ENCODE data around the gene ADD3. TPM values are rescaled to one million over a fixed set of nuclear protein-coding genes. Genes with fewer than 3 reads are reported as not detected.
"Not testable (repeated sequence)": the region's sequence is repeated elsewhere in the genome, so short reads cannot be mapped to it uniquely, and the experiment has no call there.

ADD3 gene
- total RNA-seq, 1 donor from 2014 or later: 14.2 TPM

- no peak for DNase-seq (ENCODE audit: low spot score)
- ATAC-seq: no peak
These were observed 32.3 kb upstream of the ADD3 start for GRCh38 chr10:109975244-109976190.

GRCh38 chr10:109976681-109977080 is 31.1 kb upstream of the ADD3 start:
- DNase-seq (ENCODE audit: low spot score): no peak

GRCh38 chr10:109977382-109977806 is 30.4 kb upstream of the ADD3 start:
- ATAC-seq: peak; percentile 78
- DNase-seq (ENCODE audit: low spot score): no peak

More at GRCh38 chr10:109976681-109977080, 31.1 kb upstream of the ADD3 start:
- ATAC-seq: no peak

- ATAC-seq: peak; percentile 41
- no peak for DNase-seq (ENCODE audit: low spot score)
These were observed 29.3 kb upstream of the ADD3 start for GRCh38 chr10:109978481-109978880.

- DNase-seq (ENCODE audit: low spot score) (no peak), ATAC-seq (no peak)
These were observed 28.6 kb upstream of the ADD3 start for GRCh38 chr10:109979215-109979614.

- DNase-seq (ENCODE audit: low spot score) (no peak), ATAC-seq (no peak)
These were observed 26.1 kb upstream of the ADD3 start for GRCh38 chr10:109981650-109982049.

GRCh38 chr10:109982123-109982522 is 25.7 kb upstream of the ADD3 start:
- ATAC-seq: peak; percentile 25
- no peak for DNase-seq (ENCODE audit: low spot score)

GRCh38 chr10:109982812-109983211 is 25.0 kb upstream of the ADD3 start:
- no peak for ATAC-seq
- DNase-seq (ENCODE audit: low spot score): no peak

GRCh38 chr10:109984013-109984412 is 23.8 kb upstream of the ADD3 start:
- ATAC-seq: no peak
- DNase-seq (ENCODE audit: low spot score): no peak

- not testable (repeated sequence) for ATAC-seq; DNase-seq (ENCODE audit: low spot score)
These were observed 22.0 kb upstream of the ADD3 start for GRCh38 chr10:109985768-109986167.

- DNase-seq (ENCODE audit: low spot score) (no peak), ATAC-seq (no peak)
These were observed 20.2 kb upstream of the ADD3 start for GRCh38 chr10:109987452-109988211.

GRCh38 chr10:109988212-109988596 is 19.6 kb upstream of the ADD3 start:
- DNase-seq (ENCODE audit: low spot score): no peak
- ATAC-seq: no peak

GRCh38 chr10:109991266-109991855 is 16.4 kb upstream of the ADD3 start:
- no peak for DNase-seq (ENCODE audit: low spot score)
- no peak for ATAC-seq

- ATAC-seq (no peak), DNase-seq (ENCODE audit: low spot score) (no peak)
These were observed 15.3 kb upstream of the ADD3 start for GRCh38 chr10:109992485-109992884.

GRCh38 chr10:109993551-109994330 is 14.0 kb upstream of the ADD3 start:
- no peak for ATAC-seq

GRCh38 chr10:109994711-109995577 is 12.8 kb upstream of the ADD3 start:
- DNase-seq (ENCODE audit: low spot score): no peak
- no peak for ATAC-seq

More at GRCh38 chr10:109993551-109994330, 14.0 kb upstream of the ADD3 start:
- no peak for DNase-seq (ENCODE audit: low spot score)

GRCh38 chr10:109995595-109995994 is 12.2 kb upstream of the ADD3 start:
- DNase-seq (ENCODE audit: low spot score): no peak
- no peak for ATAC-seq

- ATAC-seq (no peak), DNase-seq (ENCODE audit: low spot score) (no peak)
These were observed 11.6 kb upstream of the ADD3 start for GRCh38 chr10:109996225-109996624.

- no peak for ATAC-seq
- no peak for DNase-seq (ENCODE audit: low spot score)
These were observed 11.0 kb upstream of the ADD3 start for GRCh38 chr10:109996766-109997171.

- DNase-seq (ENCODE audit: low spot score): no peak
- no peak for ATAC-seq
These were observed 10.6 kb upstream of the ADD3 start for GRCh38 chr10:109997233-109997632.

Data from left lobe of liver (tissue), 2 donors.